ENCODE data around the gene OR10A7. TPM values are rescaled to one million over a fixed set of nuclear protein-coding genes. Genes with fewer than 3 reads are reported as not detected.

The OR10A7 gene
- polyA plus RNA-seq, 1 of the 3 experiments (the other 2 are of a cell fraction), result not detected

DNA sequence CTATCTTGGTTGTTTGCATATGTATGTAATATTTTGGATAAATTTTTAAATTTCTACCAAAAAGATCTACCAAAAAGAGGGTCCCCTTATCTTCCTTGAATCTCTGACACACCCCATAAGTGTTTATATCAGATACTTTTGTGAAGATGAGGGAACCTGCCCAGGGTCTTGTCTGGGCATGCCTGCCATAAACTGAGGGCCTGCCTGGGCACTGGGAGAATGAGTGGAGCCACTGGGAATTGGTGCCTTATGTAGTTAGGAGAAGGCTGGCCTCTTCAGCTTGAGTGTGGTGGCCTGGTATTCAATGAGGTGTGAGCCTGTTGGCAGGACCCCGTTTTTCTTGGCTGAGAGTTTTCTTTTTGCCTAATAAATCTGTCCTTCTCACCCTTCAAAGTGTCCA, 48.1 kb upstream of the OR10A7 start:
- Histone ChIP-seq H3K27ac (ENCODE audit: low read depth in 2 of 2, low read length in 1 of 2) (no peak overlapping the region), H3K79me2 (ENCODE audit: insufficient read depth) (no peaks in the 10 kb centered on the region), H4K20me1 (ENCODE audit: insufficient read depth) (no peaks in the 10 kb centered on the region), H3K36me3 (replicated peaks in 1 of 2; ENCODE audit: control insufficient read depth in 1 of 2, insufficient read depth in 2 of 2, low read length in 1 of 2) (no peaks in the 10 kb centered on the region), H3K27me3 (ENCODE audit: insufficient read depth) (0 out of 2 replicates have a peak, but pooled peaks cover 7% of the 10 kb centered on the region), H3K4me1 (ENCODE audit: control insufficient read depth in 1 of 2, insufficient read depth in 2 of 2, low read depth in 1 of 2, low read length in 1 of 2) (no peaks in the 10 kb centered on the region), H2AFZ (ENCODE audit: low read depth) (no peak overlapping the region), H3K4me2 (no peak overlapping the region), H3K9ac (no peak overlapping the region), H3K9me3 (no peaks in the 10 kb centered on the region), H3K4me3 (ENCODE audit: low read depth in 2 of 2, low read length in 1 of 2) (no peak overlapping the region), H3K9me2 (peaks cover 2% of the 10 kb centered on the region; the same call in 1 of the 2 replicates), H3F3A (replicated peaks; ENCODE audit: insufficient read depth) (no peaks in the 10 kb centered on the region)
- DNase-seq, result no peak
- 0% methylated on average over 1 of the region's 1 CpG for WGBS (ENCODE audit: low lambda C conversion rate)
- no peak for TF ChIP-seq FOXM1 (IDR thresholded peaks at IDR 0.05; ENCODE audit: low read depth)
- no peak for TF ChIP-seq RFX5 (IDR thresholded peaks at IDR 0.05; ENCODE audit: low read length)
- no peak for TF ChIP-seq SIN3A (IDR thresholded peaks at IDR 0.05; ENCODE audit: borderline replicate concordance, low read depth, low read length)
- TF ChIP-seq, protein P1, sequence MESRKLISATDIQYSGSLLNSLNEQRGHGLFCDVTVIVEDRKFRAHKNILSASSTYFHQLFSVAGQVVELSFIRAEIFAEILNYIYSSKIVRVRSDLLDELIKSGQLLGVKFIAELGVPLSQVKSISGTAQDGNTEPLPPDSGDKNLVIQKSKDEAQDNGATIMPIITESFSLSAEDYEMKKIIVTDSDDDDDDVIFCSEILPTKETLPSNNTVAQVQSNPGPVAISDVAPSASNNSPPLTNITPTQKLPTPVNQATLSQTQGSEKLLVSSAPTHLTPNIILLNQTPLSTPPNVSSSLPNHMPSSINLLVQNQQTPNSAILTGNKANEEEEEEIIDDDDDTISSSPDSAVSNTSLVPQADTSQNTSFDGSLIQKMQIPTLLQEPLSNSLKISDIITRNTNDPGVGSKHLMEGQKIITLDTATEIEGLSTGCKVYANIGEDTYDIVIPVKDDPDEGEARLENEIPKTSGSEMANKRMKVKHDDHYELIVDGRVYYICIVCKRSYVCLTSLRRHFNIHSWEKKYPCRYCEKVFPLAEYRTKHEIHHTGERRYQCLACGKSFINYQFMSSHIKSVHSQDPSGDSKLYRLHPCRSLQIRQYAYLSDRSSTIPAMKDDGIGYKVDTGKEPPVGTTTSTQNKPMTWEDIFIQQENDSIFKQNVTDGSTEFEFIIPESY (IDR thresholded peaks at IDR 0.05; ENCODE audit: borderline replicate concordance, low read depth), result no peak
- CTCF ChIA-PET, result interaction anchor here (0.6 kb wide), 1 partner anchor 144 kb away, joined by 3 read pairs; no protein-coding TSS in a partner anchor
- POLR2A ChIA-PET, result no interaction called here

DNA sequence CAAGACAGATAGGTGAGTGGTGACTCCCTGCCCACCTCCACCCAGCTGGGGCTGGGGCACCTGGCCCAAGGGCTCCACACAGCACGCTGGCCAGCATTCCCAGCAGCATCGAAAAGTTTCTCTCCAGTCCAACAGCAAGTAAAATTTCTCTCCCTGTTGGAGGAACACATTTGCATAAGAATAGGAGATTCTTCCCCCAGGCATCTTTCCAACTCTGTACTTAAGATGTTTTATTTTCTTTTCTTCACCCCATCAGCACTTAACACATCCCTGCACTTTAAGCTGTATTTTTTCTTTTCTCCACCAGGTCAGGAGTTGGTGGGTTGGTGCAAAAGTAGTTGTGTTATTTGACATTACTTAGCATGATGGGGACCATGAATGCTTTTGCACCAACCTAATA, 47.4 kb upstream of the OR10A7 start:
- no peaks in the 10 kb centered on the region for H3K9me3 ChIP-seq
- POLR2A ChIA-PET, result no interaction called here

DNA sequence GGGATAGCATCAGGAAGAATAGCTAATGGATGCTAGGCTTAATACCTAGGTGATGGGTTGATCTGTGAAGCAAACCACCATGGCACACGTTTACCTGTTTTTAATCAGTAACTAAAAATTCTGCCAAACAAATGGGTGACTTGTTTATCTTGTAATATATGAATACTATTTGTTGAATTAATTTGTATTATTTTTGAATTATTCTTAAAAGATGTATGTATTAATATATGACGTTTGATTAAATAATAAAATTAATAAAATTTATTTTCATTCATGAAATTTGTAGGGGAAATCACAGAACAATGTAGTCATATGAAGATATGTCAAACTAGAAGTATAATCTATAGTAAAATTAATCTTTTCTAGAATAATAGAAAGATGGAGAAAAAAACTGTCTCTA, 32.3 kb upstream of the OR10A7 start:
- 0% methylated on average over 2 of the region's 2 CpGs for WGBS (ENCODE audit: low lambda C conversion rate)
- POLR2A ChIA-PET, result no interaction called here
- H4K20me1 ChIP-seq (ENCODE audit: insufficient read depth), result no peaks in the 10 kb centered on the region
- H3F3A ChIP-seq (replicated peaks; ENCODE audit: insufficient read depth), result no peaks in the 10 kb centered on the region
- no peak overlapping the region for H3K9ac ChIP-seq
- no peaks in the 10 kb centered on the region for H3K4me1 ChIP-seq (ENCODE audit: control insufficient read depth in 1 of 2, insufficient read depth in 2 of 2, low read depth in 1 of 2, low read length in 1 of 2)
- H3K27me3 ChIP-seq (ENCODE audit: insufficient read depth), result peaks cover 12% of the 10 kb centered on the region; the same call in 1 of the 2 replicates
- no peaks in the 10 kb centered on the region for H3K9me3 ChIP-seq
- no peaks in the 10 kb centered on the region for H3K9me2 ChIP-seq
- H3K4me3 ChIP-seq (ENCODE audit: low read depth in 2 of 2, low read length in 1 of 2), result no peak overlapping the region
- no peak for DNase-seq
- no peaks in the 10 kb centered on the region for H3K36me3 ChIP-seq (replicated peaks in 1 of 2; ENCODE audit: control insufficient read depth in 1 of 2, insufficient read depth in 2 of 2, low read length in 1 of 2)
- no peak overlapping the region for H3K27ac ChIP-seq (ENCODE audit: low read depth in 2 of 2, low read length in 1 of 2)
- H3K79me2 ChIP-seq (ENCODE audit: insufficient read depth), result no peaks in the 10 kb centered on the region; the same call in 1 of the 2 replicates
- TF ChIP-seq FOXM1 (IDR thresholded peaks at IDR 0.05; ENCODE audit: low read depth) (no peak), TEAD4 (IDR thresholded peaks at IDR 0.05; ENCODE audit: borderline replicate concordance, insufficient read depth) (no peak), CHD2 (IDR thresholded peaks at IDR 0.05; ENCODE audit: low read length, partially characterized antibody) (no peak)
- no peak overlapping the region for H2AFZ ChIP-seq (ENCODE audit: low read depth)
- CTCF ChIA-PET, result interaction anchor here (0.8 to 5.7 kb wide), 12 partner anchors 8 to 549 kb away, joined by 3 to 85 read pairs (median 4); no protein-coding TSS in a partner anchor
- H3K4me2 ChIP-seq, result no peak overlapping the region

More for the DNA sequence above, 47.4 kb upstream of the OR10A7 start:
- H4K20me1 ChIP-seq (ENCODE audit: insufficient read depth), result no peaks in the 10 kb centered on the region
- CTCF ChIA-PET, result interaction anchor here (0.6 kb wide), 1 partner anchor 38 kb away, joined by 3 read pairs; no protein-coding TSS in a partner anchor
- H2AFZ ChIP-seq (ENCODE audit: low read depth), result no peak overlapping the region
- no peak overlapping the region for H3K9ac ChIP-seq
- H3K9me2 ChIP-seq, result peaks cover 2% of the 10 kb centered on the region; the same call in 1 of the 2 replicates
- TF ChIP-seq TCF12 (IDR thresholded peaks at IDR 0.05) (no peak), FOSL2 (IDR thresholded peaks at IDR 0.05; ENCODE audit: borderline replicate concordance, low read depth) (no peak)
- H3K4me1 ChIP-seq (ENCODE audit: control insufficient read depth in 1 of 2, insufficient read depth in 2 of 2, low read depth in 1 of 2, low read length in 1 of 2), result no peaks in the 10 kb centered on the region
- H3F3A ChIP-seq (replicated peaks; ENCODE audit: insufficient read depth), result no peaks in the 10 kb centered on the region
- no peak overlapping the region for H3K4me2 ChIP-seq
- H3K4me3 ChIP-seq (ENCODE audit: low read depth in 2 of 2, low read length in 1 of 2), result no peak overlapping the region
- H3K36me3 ChIP-seq (replicated peaks in 1 of 2; ENCODE audit: control insufficient read depth in 1 of 2, insufficient read depth in 2 of 2, low read length in 1 of 2), result no peaks in the 10 kb centered on the region
- WGBS (ENCODE audit: low lambda C conversion rate), result 0% methylated on average over 2 of the region's 2 CpGs
- H3K79me2 ChIP-seq (ENCODE audit: insufficient read depth), result no peaks in the 10 kb centered on the region
- 0 out of 2 replicates have a peak, but pooled peaks cover 7% of the 10 kb centered on the region for H3K27me3 ChIP-seq (ENCODE audit: insufficient read depth)
- no peak for DNase-seq
- H3K27ac ChIP-seq (ENCODE audit: low read depth in 2 of 2, low read length in 1 of 2), result no peak overlapping the region
